ENCODE measurements around the gene MCRIP1. TPM values are rescaled to one million over a fixed set of nuclear protein-coding genes. Genes with fewer than 3 reads are reported as not detected.
A peak's percentile ranks its signal among the peaks of the same experiment; 100 is the strongest.

The MCRIP1 gene
- total and polyA plus RNA-seq, 9 of the 15 experiments (the other 6 are each of a cell fraction or from before 2014, with no cell fraction given): 0.39 to 35.8 (median 9.7) TPM

DNA sequence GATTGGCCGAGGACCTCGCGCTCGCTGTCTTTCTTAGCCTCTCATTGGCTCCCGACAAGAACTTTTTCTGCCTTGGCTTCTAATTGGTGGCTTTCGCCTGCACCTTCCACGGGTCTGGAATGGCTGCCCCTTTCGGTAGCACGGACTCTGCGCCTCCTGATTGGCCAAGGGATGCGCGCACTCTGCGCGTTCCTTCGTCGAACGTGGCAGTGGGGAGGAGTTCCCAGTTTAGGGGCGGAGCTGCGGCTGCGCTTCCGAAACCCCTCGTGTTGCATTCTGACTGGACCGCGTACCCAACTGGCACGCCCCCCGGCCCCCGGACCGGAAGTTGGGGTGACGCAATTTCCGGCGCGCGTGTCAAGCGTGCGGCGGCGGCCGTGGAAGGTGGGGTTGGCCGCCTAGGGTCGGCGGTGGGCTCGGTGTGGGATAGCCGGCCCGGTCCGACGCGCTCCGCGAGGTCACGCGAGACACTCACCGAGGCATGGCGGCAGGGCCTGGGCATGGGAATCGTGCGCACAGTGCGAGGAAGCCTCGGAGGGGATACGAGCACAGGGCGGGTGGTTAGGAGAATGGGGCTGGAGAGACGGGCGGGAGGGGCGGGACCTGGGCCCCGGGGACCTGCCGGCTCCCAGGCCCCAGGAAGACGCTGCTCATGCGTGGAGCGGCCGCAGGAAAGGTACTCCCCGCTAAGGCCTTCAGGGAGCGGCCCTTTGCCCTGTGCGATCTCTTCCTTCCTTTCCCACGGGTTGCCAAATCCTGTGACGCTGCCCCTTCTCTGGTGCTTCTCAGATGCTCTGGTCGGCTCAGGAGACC lies 27.9 kb upstream of the MCRIP1 start:
- ChIA-PET POLR2A (interaction anchor here (0.6 to 1.2 kb wide), 14 partner anchors 8 to 612 kb away, joined by 3 to 21 read pairs (median 3); no protein-coding TSS in a partner anchor), CTCF (ENCODE audit: low intra/inter-chr PET ratio) (no interaction called here)
- Histone ChIP-seq H3K9me1 (ENCODE audit: control insufficient read depth, insufficient read depth, low read length) (peaks cover 16% of the 10 kb centered on the region), H3K9ac (ENCODE audit: insufficient read depth in 1 of 2, low read depth in 2 of 2, low read length in 2 of 2) (peak overlapping the region; percentile 99), H3K4me1 (replicated peaks in 1 of 2; ENCODE audit: control insufficient read depth in 2 of 2, insufficient read depth in 2 of 2, low read length in 2 of 2) (peaks cover 31 to 53% of the 10 kb centered on the region in 2 experiments), H4K20me1 (replicated peaks; ENCODE audit: control insufficient read depth, insufficient read depth, low read length) (peaks cover 37% of the 10 kb centered on the region), H3K9me3 (replicated peaks; ENCODE audit: control insufficient read depth, insufficient read depth, low read depth, low read length) (no peaks in the 10 kb centered on the region), H3K27me3 (ENCODE audit: control insufficient read depth in 2 of 2, insufficient read depth in 2 of 2, low read length in 2 of 2) (no peaks in the 10 kb centered on the region), H3K4me2 (ENCODE audit: insufficient read depth, low read length) (peak overlapping the region; percentile 97), H3K79me2 (ENCODE audit: control insufficient read depth, insufficient read depth, low read length) (peaks cover 90% of the 10 kb centered on the region), H3K27ac (ENCODE audit: extremely low read depth, low read depth, low read length) (peak overlapping the region; percentile 96), H3K36me3 (ENCODE audit: control insufficient read depth, insufficient read depth, low read length) (peaks cover 79% of the 10 kb centered on the region), H3K4me3 (peak overlapping the region; percentile 87), H2AFZ (ENCODE audit: low read depth, low read length) (peak overlapping the region; percentile 84)
- DNase-seq (ENCODE audit: extremely low read depth in 1 of 4, low spot score in 3 of 4): peak; percentile 89 to 100 (median 98)
- peak; percentile 100 for FAIRE-seq
- in situ Hi-C loops (cut with MboI): loop anchor here (5.0 kb wide), 1 partner anchor 129 kb away; no protein-coding TSS in a partner anchor
- BruUV-seq (replicated peaks): TSS peak; percentile 66
- intact Hi-C loops (cut with micrococcal nuclease): loop anchor here (2.0 to 5.0 kb wide), 2 partner anchors 39 to 162 kb away; partner anchors contain the start of genes CENPX and LRRC45
- peak; percentile 93 for ATAC-seq
- under 1% methylated on average over 65 of the region's 74 CpGs for WGBS (ENCODE audit: insufficient coverage, low coverage, missing lambda C conversion rate)
- TF ChIP-seq GABPB1 (CRISPR knock-in tag; IDR thresholded peaks at IDR 0.05) (peak; percentile 98), DACH1 (IDR thresholded peaks at IDR 0.05; ENCODE audit: partially characterized antibody) (peak; percentile 43), MED1 (CRISPR knock-in tag; IDR thresholded peaks at IDR 0.05; ENCODE audit: borderline replicate concordance) (0 out of 2 replicates have a peak, but pooled peaks have one; percentile 49), BRF1 (IDR thresholded peaks at IDR 0.05; ENCODE audit: borderline replicate concordance, extremely low read depth, insufficient read length) (no peak), SMAD3 (CRISPR knock-in tag; conservative IDR thresholded peaks at IDR 0.05) (peak; percentile 95), ZNF644 (tag; IDR thresholded peaks at IDR 0.05; ENCODE audit: low read depth) (peak; percentile 100), OTX1 (CRISPR knock-in tag; IDR thresholded peaks at IDR 0.05) (peak; percentile 99), RBFOX2 (IDR thresholded peaks at IDR 0.05; ENCODE audit: low read depth, low read length) (peak; percentile 86), FIP1L1 (IDR thresholded peaks at IDR 0.05; ENCODE audit: low read depth, low read length, poor library complexity, severe bottlenecking) (peak; percentile 19), ETV5 (CRISPR knock-in tag; IDR thresholded peaks at IDR 0.05; ENCODE audit: low read depth) (peak; percentile 95), BRCA1 (IDR thresholded peaks at IDR 0.05) (no peak), BRCA1 (CRISPR knock-in tag; IDR thresholded peaks at IDR 0.05) (no peak), NFATC3 (IDR thresholded peaks at IDR 0.05) (no peak), MAFK (IDR thresholded peaks at IDR 0.05; ENCODE audit: low read length) (peak; percentile 55; the same call in 1 of the 2 replicates)
- TF ChIP-seq, protein P1, sequence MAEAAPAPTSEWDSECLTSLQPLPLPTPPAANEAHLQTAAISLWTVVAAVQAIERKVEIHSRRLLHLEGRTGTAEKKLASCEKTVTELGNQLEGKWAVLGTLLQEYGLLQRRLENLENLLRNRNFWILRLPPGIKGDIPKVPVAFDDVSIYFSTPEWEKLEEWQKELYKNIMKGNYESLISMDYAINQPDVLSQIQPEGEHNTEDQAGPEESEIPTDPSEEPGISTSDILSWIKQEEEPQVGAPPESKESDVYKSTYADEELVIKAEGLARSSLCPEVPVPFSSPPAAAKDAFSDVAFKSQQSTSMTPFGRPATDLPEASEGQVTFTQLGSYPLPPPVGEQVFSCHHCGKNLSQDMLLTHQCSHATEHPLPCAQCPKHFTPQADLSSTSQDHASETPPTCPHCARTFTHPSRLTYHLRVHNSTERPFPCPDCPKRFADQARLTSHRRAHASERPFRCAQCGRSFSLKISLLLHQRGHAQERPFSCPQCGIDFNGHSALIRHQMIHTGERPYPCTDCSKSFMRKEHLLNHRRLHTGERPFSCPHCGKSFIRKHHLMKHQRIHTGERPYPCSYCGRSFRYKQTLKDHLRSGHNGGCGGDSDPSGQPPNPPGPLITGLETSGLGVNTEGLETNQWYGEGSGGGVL (CRISPR knock-in tag; IDR thresholded peaks at IDR 0.05): no peak
- TF ChIP-seq, protein P2, sequence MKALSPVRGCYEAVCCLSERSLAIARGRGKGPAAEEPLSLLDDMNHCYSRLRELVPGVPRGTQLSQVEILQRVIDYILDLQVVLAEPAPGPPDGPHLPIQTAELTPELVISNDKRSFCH (CRISPR knock-in tag; IDR thresholded peaks at IDR 0.05): no peak
- TF ChIP-seq, protein P2 (tag; IDR thresholded peaks at IDR 0.05): no peak
- TF ChIP-seq, protein P3, sequence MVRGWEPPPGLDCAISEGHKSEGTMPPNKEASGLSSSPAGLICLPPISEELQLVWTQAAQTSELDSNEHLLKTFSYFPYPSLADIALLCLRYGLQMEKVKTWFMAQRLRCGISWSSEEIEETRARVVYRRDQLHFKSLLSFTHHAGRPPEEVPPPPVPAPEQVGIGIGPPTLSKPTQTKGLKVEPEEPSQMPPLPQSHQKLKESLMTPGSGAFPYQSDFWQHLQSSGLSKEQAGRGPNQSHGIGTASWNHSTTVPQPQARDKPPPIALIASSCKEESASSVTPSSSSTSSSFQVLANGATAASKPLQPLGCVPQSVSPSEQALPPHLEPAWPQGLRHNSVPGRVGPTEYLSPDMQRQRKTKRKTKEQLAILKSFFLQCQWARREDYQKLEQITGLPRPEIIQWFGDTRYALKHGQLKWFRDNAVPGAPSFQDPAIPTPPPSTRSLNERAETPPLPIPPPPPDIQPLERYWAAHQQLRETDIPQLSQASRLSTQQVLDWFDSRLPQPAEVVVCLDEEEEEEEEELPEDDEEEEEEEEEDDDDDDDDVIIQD (CRISPR knock-in tag; IDR thresholded peaks at IDR 0.05): peak; percentile 93; the same call in 1 of the 2 replicates

All from K562 (cell line).